DOHH2 (cell line): ENCODE results near the gene IFRD2.
A peak's percentile ranks its signal among the peaks of the same experiment; 100 is the strongest.

Source experiments
- EZH2phosphoT487 ChIP-seq: fragments of 200-600 bp; sonication (generic); IDR thresholded peaks from 2 replicates; pipeline ENCODE4 v1.6.1; 2017; ENCODE audit warnings: borderline replicate concordance, mild to moderate bottlenecking, antibody characterized with exemption, low read length, moderate library complexity, mixed read lengths
- TF ChIP-seq, protein P1 (sequence below): fragments of 200-600 bp; sonication (generic); IDR thresholded peaks from one replicate; pipeline ENCODE4 v1.5.1; 2014; ENCODE audit warnings: antibody characterized with exemption, mild to moderate bottlenecking, low read depth, low read length; ENCODE audit not compliant: poor library complexity, severe bottlenecking

DNA sequence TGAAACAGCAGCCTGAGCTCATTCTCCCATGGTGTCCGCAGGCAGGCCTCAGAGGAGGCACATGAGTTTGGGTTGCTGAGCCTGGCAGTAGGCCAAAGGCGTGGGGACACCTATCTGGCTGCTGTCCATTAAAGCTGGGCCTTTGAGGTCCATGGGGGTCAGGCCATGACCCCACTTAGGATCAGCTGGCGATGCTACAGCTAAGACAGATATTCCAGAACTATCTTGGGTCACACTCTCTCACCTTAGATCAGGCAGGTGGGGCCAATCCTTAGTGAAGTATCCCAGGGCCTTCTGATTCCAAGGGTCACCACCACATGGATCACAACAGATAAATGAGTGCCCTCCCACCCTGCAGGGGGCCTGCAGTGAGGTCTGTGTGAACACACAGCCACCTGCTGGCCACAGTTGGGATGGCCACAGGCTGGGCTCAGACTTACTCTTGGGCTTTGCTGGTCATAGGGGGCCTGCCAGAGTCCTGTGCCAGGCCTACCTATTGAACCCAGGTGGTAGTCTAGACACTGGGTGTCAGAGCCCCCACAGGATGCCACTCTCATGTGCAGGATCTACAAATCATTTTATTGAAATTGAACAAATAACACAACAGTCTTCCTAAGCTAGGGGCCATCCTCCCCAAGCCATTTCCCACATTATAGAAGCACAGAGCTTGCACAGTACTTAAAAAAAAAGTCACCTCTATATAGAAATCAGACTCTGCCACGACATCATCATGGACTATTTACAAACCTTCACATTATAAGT lies 32.3 kb upstream of the IFRD2 start:
- TF ChIP-seq, protein P1, sequence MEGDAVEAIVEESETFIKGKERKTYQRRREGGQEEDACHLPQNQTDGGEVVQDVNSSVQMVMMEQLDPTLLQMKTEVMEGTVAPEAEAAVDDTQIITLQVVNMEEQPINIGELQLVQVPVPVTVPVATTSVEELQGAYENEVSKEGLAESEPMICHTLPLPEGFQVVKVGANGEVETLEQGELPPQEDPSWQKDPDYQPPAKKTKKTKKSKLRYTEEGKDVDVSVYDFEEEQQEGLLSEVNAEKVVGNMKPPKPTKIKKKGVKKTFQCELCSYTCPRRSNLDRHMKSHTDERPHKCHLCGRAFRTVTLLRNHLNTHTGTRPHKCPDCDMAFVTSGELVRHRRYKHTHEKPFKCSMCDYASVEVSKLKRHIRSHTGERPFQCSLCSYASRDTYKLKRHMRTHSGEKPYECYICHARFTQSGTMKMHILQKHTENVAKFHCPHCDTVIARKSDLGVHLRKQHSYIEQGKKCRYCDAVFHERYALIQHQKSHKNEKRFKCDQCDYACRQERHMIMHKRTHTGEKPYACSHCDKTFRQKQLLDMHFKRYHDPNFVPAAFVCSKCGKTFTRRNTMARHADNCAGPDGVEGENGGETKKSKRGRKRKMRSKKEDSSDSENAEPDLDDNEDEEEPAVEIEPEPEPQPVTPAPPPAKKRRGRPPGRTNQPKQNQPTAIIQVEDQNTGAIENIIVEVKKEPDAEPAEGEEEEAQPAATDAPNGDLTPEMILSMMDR: peak; percentile 90
- TF ChIP-seq EZH2phosphoT487: no peak
